DMS79 treated with DMSO at 0.1 percent for 48 hours (cell line): ENCODE data around the gene SPTBN5.

Source experiments
- DNase-seq: peaks from one replicate; lab custom pipeline; 2025; lab: John Stamatoyannopoulos, UW

SPTBN5 gene

DNA sequence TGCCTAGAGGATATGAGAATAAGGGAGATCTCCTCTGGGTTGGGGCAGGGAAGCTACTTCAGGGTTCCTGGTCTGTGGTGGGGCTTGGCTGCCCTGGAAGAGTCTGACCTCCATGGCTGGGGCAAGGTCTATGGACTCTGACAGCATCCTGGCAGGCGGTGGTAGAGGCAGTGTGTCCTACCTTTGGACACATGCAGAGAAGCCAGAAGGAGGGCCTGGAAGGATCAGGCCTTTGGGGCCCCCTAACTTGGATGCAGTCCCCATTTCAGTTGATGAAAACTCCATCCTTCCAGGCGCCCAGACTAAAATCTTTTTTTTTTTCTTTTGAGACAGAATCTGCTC is 10.4 kb downstream of the SPTBN5 start:
- DNase-seq, result no peak

DNA sequence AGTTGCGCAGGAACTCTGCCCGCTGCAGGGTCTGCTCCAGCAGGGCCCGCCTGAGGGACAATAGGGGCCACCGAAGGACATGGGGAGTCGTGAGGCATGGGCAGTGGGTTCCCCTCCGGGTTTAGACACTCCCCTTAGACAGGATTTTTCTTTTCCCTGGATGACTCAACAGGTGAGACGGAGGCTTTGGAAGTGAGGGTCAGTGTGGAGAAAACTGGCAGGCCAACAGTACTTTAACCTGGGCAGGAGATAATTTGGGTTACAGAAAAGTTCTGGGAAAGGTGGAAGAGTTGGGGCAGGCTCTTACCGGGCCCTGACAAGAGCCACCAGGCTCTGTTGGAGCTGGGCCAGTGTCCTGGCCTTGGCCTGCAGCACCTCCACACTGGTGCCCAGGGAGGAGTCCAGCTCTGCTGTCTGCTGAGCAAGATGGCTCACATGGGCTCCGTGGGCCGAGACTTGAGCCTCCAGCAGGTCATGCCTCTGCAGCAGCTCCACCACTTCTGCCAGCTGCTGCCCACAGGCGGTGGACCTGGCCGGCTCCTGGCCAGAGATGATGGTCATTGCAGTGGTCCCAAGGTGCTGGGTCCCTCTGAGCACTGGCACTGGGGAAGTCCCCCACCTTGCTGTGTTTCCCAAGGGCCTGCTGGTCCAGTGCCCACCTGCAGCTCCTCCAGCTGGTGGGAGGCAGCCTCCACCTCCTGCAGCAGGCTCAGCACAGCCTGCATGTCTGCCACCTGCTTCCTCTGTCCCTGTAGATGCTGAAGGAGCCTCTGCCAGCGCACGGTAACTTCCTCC is 11.0 kb downstream of the SPTBN5 start:
- DNase-seq, result no peak

DNA sequence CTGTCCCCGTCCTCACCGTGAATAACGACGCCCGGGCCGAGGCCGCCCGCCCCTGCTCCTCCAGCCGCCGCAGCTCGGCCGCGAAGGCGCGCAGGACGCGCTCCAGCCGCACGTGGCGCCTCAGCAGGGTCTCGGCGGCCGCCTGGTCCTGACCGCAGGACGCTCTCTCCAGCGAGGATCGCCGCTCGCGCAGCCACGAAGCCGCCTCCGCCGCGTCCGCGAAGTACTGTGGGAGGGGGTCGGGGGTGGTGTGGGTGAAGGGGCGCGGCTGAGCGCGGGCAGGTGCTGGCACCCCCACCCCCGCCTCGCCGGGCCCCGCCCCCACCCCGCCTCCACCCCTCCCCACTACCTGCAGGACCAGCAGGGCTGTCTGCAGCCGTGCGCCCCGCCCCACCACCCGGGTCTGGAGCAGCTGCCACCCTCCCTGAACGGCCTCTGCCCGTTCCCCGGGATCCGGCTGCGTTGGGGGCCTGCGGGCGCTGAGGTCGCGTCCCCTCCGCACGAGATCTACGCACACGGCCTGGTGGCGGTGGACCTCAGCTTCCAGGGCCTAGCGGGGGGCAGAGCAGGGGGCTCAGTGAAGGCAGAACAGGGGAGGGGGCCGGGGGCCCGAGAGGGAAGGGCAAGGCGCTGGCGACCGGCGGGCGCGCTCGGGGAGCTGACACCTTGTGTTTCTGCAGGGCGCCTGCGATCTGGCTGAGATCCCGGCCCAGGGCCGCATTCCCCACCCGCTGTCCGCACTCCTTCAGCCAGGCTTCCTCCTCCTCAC is 11.7 kb downstream of the SPTBN5 start:
- DNase-seq, result no peak

DNA sequence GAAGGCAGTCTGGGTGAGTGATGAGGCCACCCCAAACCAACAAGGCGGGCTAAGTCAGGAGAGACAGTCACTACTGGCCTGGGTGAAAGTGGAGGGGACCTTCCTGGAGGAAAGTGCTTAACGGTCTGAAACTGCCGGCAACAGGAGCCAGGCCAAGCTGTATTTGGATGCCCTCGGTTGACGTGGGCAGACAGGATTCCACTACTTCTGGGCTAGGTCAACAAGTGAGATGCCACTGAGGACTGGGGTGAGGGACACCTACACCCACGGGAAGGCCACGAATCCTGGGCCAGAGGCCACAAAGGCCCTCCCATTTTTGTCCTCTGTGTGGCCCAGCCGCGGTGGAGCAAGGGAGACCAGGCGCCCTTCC is 12.3 kb downstream of the SPTBN5 start:
- no peak for DNase-seq

DNA sequence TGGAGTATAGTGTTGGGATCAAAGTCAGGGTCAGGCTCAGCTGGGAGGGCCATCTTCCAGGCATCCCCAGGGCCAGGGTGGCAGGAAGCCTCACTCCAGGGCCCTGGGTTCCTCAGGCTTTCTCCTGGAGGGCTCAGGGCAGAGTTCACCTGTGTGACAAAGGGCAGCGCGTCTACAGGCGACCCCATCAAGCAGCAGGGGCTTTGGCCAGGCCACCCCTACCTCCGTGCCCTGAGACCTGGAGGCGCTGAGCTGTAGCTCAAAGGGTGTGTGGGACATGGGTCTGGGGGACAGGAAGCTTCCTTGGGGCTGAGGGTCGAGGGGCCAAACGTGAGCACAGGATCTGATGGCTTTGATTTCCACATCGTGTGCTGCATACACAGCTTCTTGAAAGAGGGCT is 12.8 kb downstream of the SPTBN5 start:
- DNase-seq, result no peak

DNA sequence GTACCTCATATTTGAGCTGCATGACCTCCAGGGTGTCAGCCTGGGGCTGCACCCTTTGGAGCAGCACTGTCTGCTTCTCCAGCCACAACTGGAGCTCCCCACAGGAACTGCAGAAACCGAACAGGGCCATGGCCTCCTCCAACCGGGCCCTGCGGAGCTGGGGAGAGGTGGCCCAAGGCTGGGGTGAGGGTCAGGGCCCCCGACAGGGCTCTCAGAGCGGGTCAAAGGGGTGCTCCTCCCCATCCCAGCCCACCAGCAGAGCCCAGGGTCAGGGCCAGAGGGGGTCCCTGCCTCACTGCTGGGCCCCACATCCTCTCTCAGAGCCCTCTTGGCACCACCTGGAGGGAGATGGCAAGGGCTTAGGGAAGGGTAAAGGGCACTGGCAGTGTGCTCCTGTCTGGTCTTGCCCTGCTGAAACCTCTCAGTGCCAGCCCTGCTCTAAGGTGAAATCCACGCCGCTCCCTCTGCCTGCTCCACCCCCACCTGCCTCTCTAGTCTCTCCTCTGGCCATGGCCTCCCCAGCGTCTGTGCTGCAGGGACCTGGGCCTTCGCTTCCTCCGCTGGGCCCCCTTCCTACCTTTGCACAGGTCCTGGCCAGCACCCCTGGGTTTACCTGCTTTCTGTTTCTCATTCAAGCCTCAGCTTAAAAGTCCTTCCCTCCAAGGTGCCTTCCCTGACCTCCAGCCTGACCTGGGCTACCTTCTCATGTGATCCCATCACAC is 13.5 kb downstream of the SPTBN5 start:
- DNase-seq, result no peak

DNA sequence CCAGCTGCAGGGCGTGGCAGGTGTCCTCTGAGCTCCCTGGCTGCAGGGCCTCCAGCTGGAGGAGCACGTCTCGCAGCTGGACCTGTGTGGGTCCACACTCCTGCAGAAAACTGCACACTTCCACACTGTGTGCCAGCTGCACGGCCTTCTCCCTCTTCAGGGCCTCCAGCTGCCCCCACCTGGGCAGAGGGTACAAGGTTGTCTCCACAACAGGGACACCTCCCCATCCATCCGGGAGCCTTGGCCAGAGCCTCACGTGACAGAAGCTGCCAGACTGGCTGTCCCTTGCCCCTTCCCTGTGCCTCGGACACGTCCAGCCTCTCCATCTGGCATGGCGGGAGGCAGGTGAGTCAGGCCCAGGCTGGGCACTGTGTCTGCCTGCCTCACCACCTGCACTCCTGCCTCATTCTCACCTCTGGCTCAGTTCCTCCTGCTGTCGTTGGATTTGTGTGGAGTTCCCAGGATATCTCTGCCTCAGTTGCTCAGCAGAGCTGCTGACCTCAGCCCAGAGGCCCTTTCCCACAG is 14.5 kb downstream of the SPTBN5 start:
- DNase-seq, result no peak

DNA sequence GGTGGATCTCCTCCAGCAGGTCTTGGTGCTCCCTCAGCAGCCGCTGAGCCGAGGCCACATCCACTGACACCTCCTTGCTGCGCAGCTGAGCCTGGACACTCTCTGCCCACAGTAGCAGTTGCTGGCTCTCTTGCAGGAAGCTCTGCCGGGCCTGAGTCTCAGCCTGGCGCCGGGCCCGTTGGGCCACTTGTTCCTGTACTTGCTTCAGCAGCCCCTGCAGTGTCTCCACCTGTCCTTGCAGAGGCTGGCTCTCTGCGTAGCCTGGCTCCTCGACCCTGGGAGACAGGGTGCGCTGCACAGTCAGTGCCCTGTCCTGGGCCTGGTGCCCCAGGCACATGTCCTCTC is 15.5 kb downstream of the SPTBN5 start:
- DNase-seq, result peak; percentile 61

DNA sequence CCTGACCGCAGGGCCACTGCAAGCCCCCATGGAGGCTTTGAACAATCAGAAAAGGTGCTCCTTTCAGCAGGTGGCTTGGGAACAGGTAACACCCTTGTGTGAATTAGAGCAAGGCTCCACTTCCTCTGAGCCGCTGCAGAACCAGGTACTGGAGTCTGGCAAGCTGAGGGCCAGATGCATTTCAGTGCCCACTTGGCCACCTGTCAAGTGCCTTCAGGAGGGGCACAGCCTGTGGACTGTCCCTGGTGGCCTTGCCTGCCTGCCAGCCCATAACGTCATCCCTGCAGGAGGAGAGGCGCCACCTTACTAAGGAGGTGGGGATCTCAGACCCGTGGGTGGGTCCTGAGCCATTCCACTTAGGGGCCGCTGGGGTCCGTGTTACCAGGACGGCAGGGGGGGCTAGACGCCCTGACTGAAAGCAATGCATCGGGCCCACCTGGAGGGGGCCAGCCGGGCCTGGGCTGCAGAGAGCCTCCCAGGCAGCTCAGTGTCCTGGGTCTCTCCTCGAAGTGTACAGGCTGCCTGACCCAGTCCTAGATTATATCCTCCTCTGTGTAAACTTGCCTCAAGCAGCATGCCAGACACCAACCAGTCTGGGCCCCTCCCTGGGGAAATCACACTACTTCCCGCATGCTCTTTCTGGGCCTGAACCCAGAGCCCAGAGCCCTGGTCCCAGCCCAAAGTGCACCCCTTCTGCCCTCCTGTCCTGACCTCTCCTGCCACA is 16.1 kb downstream of the SPTBN5 start:
- peak; percentile 45 for DNase-seq

DNA sequence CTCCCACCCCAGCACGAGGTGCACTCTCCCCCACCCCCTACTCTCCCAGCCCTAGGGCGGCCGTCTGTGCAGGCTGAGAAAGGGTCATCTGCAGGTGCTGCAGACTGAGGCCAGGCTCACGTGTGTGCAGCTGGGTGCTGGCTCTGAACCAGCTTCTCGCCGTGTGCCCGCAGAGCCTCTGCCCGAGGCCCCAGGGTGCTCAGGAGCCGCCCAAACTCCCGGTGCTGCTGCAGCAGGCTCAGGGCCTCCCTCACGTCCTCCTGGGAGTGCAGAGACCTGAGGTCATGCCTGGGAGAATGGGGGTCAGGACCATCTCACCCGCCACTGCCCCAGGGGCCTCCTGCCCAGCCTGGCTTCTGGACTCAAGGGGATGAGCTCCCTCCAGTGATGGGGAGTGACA is 17.2 kb downstream of the SPTBN5 start:
- DNase-seq, result no peak

DNA sequence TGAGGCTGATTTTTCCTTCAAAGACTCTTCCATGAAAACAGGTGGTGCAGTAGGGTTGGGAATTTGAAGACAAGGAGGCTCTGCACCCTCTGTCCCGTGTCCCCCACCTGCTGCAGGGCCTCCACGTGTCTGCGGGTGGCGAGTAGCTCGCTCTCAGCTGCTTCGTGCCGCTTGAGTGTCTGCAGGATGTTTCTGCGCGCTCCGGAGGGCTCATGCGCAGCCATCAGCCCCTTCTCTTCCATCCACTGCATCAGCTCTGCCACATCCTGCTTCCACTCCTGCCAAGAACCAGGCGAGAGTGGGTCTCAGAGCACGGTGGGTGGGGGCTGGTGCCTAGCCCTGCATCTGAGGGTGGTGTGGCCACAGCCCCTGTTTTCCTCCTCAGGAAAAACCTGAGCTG is 17.8 kb downstream of the SPTBN5 start:
- peak; percentile 51 for DNase-seq

DNA sequence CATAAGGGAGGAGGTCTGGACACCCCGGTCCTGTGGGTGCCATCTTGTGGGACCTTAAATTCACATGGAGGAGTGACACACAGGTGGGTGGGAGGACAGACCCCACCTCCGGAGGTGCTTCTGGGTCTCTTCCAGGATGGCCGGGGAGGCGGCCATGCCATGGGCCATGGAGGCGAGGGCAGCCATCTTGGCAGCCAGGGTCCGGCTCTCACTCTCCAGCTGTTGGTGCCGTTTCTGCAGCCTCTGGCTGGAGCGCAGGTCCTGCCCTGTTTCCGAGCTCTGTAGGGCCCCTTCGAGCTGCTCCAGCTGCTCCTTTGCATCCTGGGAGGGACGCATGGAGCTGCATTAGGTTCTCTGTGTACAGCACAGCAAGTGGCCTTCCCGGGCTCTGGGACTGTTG is 19.1 kb downstream of the SPTBN5 start:
- no peak for DNase-seq

DNA sequence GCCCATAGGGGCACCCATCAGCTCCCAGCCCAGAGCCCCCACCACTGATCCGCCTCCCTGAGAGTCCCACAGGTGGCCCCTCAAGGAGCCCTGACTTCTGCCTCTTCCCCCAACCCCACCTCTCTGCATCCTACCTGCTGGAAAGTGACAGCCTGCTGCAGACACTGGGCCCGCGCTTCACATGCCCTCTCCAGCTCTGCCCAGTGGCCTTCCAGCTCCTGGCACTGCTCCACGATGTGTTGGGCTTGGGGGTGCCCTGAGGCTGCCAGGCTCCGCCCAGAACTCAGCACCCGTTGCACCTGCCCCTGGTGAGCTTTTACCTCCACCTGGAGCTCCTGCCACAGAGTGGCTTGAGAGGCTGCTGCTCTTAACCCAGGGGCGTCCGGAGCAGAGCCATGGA is 20.1 kb downstream of the SPTBN5 start:
- peak; percentile 48 for DNase-seq

DNA sequence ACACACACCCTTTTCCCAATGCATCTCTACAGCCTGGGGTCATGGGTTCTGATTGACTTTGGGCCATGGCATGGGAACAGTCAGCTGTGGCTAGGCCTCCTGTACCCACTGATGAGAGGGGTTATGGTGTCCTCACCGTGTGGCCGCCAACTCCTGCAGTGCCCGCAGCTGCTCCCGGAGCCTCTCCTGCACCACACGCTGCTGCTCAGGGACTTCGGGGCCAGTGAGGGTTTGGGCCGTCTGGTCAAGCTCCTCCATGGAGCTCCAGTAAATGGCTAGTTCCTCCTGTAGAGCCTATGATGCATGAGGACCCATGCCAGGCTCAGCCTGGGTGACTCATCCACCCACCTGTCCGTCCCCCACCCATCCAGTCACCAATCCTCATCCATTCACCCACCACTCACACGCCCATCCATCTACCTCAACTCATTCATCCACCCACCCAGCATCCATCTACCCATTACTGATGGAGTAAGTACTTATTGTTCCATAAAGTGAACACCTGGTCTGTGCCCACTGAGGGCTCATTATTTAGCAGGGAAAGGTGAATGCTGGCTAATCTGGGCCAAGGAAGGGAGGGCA is 21.6 kb downstream of the SPTBN5 start:
- DNase-seq, result no peak

DNA sequence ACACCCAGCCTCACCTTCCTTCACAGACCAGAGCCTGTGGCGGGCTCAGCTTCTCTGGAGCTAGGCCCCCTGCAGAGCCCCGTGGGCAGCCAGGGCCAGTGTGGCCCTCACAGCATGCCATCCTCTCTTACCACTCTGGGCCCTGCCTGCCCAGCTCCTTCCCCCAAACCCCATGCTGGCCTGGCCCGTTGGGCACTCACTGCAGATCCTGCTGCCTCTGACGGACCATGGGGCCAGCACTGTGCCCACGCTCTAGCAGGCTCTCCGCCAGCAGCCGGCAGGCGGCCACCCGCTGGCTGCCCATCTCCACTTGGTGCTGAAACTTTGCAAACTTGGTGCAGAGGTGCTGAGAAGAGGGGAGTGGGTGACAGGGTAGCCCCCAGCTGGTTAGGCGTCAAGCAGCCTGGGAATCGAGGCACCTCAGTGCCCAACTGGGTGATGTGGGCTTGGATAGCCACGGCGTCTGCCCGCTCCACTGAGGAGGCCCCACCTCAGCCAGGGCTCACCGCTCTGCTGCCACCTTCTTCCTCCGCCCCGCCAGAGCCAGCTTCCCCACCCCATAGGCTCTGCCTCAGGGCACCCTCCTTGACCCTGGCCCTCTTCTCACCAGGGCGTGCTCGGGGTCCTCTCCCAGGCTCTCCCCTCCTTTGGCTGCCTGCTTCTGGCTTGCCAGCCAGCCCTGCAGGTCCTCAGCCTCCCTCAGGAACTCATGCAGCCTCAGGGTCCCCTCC is 22.5 kb downstream of the SPTBN5 start:
- no peak for DNase-seq

DNA sequence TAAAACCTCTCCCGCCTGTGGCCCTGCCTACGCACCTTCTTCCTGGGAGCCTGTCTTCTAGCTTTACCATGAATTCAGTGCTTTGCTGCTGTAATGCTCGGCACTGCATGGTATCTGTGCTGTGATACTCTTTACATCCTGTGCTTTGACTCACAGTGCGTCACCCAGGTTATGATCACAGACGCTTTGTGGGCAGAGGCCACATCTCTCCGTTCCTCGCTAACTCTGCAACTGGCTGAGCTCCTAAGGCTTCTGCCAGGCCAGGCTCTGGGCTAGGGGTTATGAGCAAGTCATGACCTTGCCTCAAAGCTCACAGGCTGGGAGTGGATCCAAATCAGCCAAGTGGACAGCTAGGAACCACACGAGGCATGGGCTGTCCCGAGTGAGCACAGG is 23.2 kb downstream of the SPTBN5 start:
- DNase-seq, result no peak

DNA sequence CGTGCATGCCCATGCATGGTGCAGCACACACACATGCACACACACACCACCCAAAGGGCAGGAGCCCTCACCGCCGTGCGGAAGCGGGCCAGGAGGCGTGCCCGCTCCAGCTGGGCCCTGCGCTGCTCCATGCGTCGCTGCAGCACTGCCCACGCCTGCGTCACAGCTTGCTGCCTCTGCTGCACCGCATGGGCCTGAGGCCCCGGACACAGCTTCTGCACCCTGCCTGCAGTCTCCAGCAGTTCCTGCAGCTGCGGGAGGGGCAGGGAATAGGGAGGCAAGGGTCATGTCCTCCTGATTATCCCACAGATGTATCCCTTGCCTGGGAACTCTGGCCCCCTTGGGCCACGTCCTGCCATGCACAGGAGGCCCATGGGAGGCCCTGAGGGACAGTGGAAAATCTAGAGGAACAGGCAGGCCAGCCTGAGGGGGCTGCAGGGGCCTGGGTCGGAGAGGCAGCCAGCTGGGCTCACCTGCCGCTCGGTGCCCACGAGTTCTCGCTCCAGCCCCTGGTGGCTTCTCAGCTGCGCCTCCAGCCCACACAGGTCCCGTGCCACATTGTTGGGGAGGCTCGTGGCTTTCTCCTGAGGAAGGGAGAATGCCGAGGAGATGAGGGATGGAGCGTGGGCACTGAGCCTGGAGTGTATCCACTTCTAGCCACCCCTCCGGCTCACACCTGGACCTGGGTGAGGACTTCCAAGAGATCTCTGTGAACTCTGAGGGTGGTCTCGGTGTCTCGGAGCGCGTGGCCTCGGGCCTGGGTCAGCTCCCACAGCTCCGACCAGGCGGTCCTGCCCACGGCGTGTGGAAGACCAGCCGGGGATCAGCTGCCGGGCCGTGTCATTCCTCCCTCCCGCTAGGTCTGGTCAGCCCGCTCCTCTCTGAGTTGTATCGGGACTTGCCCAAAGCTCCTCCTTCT is 23.8 kb downstream of the SPTBN5 start:
- no peak for DNase-seq

DNA sequence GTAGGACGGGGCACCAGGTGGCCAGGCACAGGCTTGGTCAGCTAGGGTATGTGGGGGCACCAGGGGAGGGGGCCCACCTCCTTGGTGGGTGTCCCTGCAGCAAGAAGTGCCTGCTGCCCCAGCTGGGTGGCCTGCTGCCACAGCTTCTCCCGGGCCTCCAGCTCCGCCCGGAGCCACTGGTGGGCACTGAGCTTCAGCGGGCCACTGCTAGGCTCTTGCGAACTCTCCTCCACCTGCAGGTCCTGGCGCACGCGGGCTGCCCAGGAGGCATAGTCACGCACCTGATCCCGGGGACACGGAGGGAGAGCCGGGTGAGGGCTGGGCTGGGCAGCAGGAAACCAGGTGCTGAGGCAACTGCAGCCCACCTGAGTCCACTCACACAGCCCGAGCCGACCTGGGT is 25.5 kb downstream of the SPTBN5 start:
- DNase-seq, result no peak

DNA sequence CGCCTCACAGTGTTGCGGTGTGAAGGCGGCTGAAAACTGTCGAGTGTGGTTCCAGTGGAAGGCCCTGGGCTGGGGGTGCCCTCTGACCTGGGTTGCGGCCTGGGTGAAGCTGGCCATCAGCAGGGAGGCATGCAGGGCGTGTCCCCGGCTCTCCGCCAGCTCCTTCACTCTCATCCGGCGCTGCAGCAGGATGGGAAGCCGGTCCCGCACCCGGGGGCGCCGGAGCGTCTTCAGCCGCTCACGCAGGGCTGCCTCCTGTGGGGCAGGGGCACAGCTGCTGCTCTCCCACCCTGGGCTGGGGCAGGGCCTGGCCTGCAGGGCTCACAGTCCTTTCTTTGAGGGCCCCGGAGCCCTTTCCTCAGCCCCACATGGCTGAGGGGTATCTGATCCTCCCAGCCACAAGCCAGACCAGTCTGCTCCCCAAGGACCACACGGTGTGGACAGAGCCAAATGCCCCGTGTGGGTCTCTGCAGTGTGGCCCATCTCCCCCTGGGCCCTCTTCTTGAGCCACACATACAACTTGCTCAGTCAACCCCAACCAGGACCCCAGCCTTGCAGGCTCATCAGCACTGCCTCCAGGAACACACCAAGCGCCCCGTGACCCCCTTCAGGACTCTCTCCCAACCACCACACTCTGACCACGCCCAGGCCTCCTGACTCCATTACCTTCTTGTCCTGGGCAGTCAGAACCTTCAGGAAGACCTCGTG is 26.8 kb downstream of the SPTBN5 start:
- DNase-seq, result no peak
